H9 (cell line): Measurements from ENCODE around the gene SPINT1. TPM values are rescaled to one million over a fixed set of nuclear protein-coding genes. Genes with fewer than 3 reads are reported as not detected.

Experiments used
- DNase-seq: peaks from one replicate; pipeline ENCODE4 v3.0.0-alpha.2; 2017
- H2AFZ ChIP-seq: one replicate; pipeline ENCODE4 v1.6.1; 2013; ENCODE audit warnings: mild to moderate bottlenecking, low read length, control low read depth, moderate library complexity
- H2AK5ac ChIP-seq: 2 replicates; pipeline ENCODE4 v1.6.1; 2013; ENCODE audit warnings: low read length, control low read depth, mixed read lengths; ENCODE audit not compliant: insufficient read length
- H2BK120ac ChIP-seq: one replicate; pipeline ENCODE4 v1.6.1; 2013; ENCODE audit warnings: low read depth, mild to moderate bottlenecking, low read length, control low read depth, inconsistent platforms; ENCODE audit not compliant: poor library complexity, severe bottlenecking
- H2BK12ac ChIP-seq: 2 replicates; pipeline ENCODE4 v1.6.1; 2013; ENCODE audit warnings: low read length, control low read depth, mixed read lengths, low read depth; ENCODE audit not compliant: insufficient read length
- H2BK15ac ChIP-seq: 2 replicates; pipeline ENCODE4 v1.6.1; 2013; ENCODE audit warnings: low read depth, low read length, control low read depth
- H2BK20ac ChIP-seq: one replicate; pipeline ENCODE4 v1.6.1; 2013; ENCODE audit warnings: low read depth, mild to moderate bottlenecking, low read length, control low read depth, inconsistent platforms; ENCODE audit not compliant: poor library complexity, severe bottlenecking
- H2BK5ac ChIP-seq: 2 replicates; pipeline ENCODE4 v1.6.1; 2013; ENCODE audit warnings: low read length, control low read depth, mixed read lengths; ENCODE audit not compliant: insufficient read length
- H3K14ac ChIP-seq: 2 replicates; pipeline ENCODE4 v1.6.1; 2013; ENCODE audit warnings: low read length, control low read depth; ENCODE audit not compliant: insufficient read depth
- H3K18ac ChIP-seq: 2 replicates; pipeline ENCODE4 v1.6.1; 2013; ENCODE audit warnings: low read depth, mild to moderate bottlenecking, mixed read lengths, low read length, control low read depth; ENCODE audit not compliant: insufficient read length
- H3K23ac ChIP-seq: 2 replicates; pipeline ENCODE4 v1.6.1; 2013; ENCODE audit warnings: low read length, control low read depth, mixed read lengths, low read depth; ENCODE audit not compliant: insufficient read length
- H3K23me2 ChIP-seq: 2 replicates; pipeline ENCODE4 v1.6.1; 2013; ENCODE audit warnings: low read depth, mild to moderate bottlenecking, mixed read lengths, low read length, control low read depth; ENCODE audit not compliant: insufficient read length, poor library complexity, severe bottlenecking
- H3K27ac ChIP-seq: 2 replicates; pipeline ENCODE4 v1.5.1; 2013; ENCODE audit warnings: low read length, control low read depth, mixed read lengths, low read depth; ENCODE audit not compliant: insufficient read length
- H3K27me3 ChIP-seq: 2 replicates; pipeline ENCODE4 v1.6.1; 2013; ENCODE audit warnings: low read length, control low read depth, inconsistent platforms; ENCODE audit not compliant: insufficient read depth
- H3K4ac ChIP-seq: 2 replicates; pipeline ENCODE4 v1.6.1; 2013; ENCODE audit warnings: low read depth, mild to moderate bottlenecking, control low read depth, inconsistent platforms, low read length, moderate library complexity
- H3K4me1 ChIP-seq: 2 replicates; pipeline ENCODE4 v1.6.1; 2013; ENCODE audit warnings: low read length, control low read depth, inconsistent platforms; ENCODE audit not compliant: insufficient read depth
- H3K4me2 ChIP-seq: 2 replicates; pipeline ENCODE4 v1.6.1; 2013; ENCODE audit warnings: low read length, control low read depth, mixed read lengths; ENCODE audit not compliant: insufficient read length, insufficient read depth
- H3K56ac ChIP-seq: 2 replicates; pipeline ENCODE4 v1.6.1; 2013; ENCODE audit warnings: low read depth, mild to moderate bottlenecking, mixed read lengths, low read length, control low read depth; ENCODE audit not compliant: insufficient read length
- H3K79me1 ChIP-seq: 2 replicates; pipeline ENCODE4 v1.6.1; 2013; ENCODE audit warnings: low read depth, mild to moderate bottlenecking, moderate library complexity, low read length, control low read depth, inconsistent platforms; ENCODE audit not compliant: insufficient read depth, poor library complexity, severe bottlenecking
- H3K79me2 ChIP-seq: 2 replicates; pipeline ENCODE4 v1.6.1; 2013; ENCODE audit warnings: low read length, control low read depth, inconsistent platforms; ENCODE audit not compliant: insufficient read depth
- H3K9ac ChIP-seq: 2 replicates; pipeline ENCODE4 v1.6.1; 2013; ENCODE audit warnings: low read length, control low read depth, mixed read lengths; ENCODE audit not compliant: insufficient read length; ENCODE audit errors: extremely low read depth
- H3K9me3 ChIP-seq: one replicate; pipeline ENCODE4 v1.6.1; 2013; ENCODE audit warnings: low read depth, low read length, inconsistent platforms; ENCODE audit not compliant: control insufficient read depth
- H3T11ph ChIP-seq: one replicate; pipeline ENCODE4 v1.6.1; 2013; ENCODE audit warnings: mild to moderate bottlenecking, low read length, control low read depth, inconsistent platforms
- H4K20me1 ChIP-seq: one replicate; pipeline ENCODE4 v1.6.1; 2013; ENCODE audit not compliant: control insufficient read depth, insufficient read length, insufficient read depth
- H4K5ac ChIP-seq: 2 replicates; pipeline ENCODE4 v1.6.1; 2013; ENCODE audit warnings: low read depth, mild to moderate bottlenecking, mixed read lengths, low read length, control low read depth; ENCODE audit not compliant: insufficient read length
- H4K8ac ChIP-seq: replicated peaks from 2 replicates; pipeline ENCODE4 v1.6.1; 2013; ENCODE audit warnings: low read length, control low read depth, mixed read lengths, low read depth; ENCODE audit not compliant: insufficient read length
- H4K91ac ChIP-seq: 2 replicates; pipeline ENCODE4 v1.6.1; 2013; ENCODE audit warnings: low read depth, mild to moderate bottlenecking, moderate library complexity, mixed read lengths, low read length, control low read depth; ENCODE audit not compliant: insufficient read length
- H3K27ac Mint-ChIP-seq, 3 experiments: 2 replicates in 2 of 3; 3 replicates in 1 of 3; pipeline ENCODE4 v1.8.0; 2020 to 2021; ENCODE audit warnings: mixed read lengths in 3 of 3, mild to moderate bottlenecking in 1 of 3, moderate library complexity in 1 of 3
- H3K27me3 Mint-ChIP-seq: 2 replicates; pipeline ENCODE4 v1.8.0; 2021; ENCODE audit warnings: low read depth, mild to moderate bottlenecking, moderate library complexity, mixed read lengths
- H3K36me3 Mint-ChIP-seq, 3 experiments: 2 replicates in 2 of 3; 3 replicates in 1 of 3; pipeline ENCODE4 v1.8.0; 2020 to 2021; ENCODE audit warnings: low read depth in 3 of 3, mixed read lengths in 3 of 3; ENCODE audit not compliant: insufficient read depth in 1 of 3
- H3K4me1 Mint-ChIP-seq, 2 experiments: 2 replicates each; pipeline ENCODE4 v1.8.0; 2020; ENCODE audit warnings: mixed read lengths in 2 of 2
- H3K4me3 Mint-ChIP-seq, 2 experiments: 2 replicates in 1 of 2; 3 replicates in 1 of 2; pipeline ENCODE4 v1.8.0; 2020 to 2021; ENCODE audit warnings: mild to moderate bottlenecking in 2 of 2, mixed read lengths in 2 of 2, moderate library complexity in 1 of 2
- H3K9me3 Mint-ChIP-seq, 2 experiments: 2 replicates in 1 of 2; 3 replicates in 1 of 2; pipeline ENCODE4 v1.8.0; 2020; ENCODE audit warnings: mild to moderate bottlenecking in 2 of 2, mixed read lengths in 2 of 2, moderate library complexity in 1 of 2
- CTCF ChIP-seq: fragments of 200-600 bp; sonication (generic); conservative IDR thresholded peaks from 3 replicates; pipeline ENCODE4 v1.8.0; 2021; ENCODE audit warnings: antibody characterized with exemption, mild to moderate bottlenecking
- WGBS: extraction: QIAGEN DNeasy Blood & Tissue Kit; methylation state at CpG from one replicate; pipeline ENCODE4 v1.1.7; 2013; ENCODE audit warnings: missing lambda C conversion rate, low lambda C conversion rate, mixed read lengths; ENCODE audit not compliant: insufficient read length; ENCODE audit errors: extremely low coverage; 5-methylcytosine and 5-hydroxymethylcytosine counted together
- total RNA-seq: library from RNA; stranded (reverse); gene quantifications from 2 replicates; pipeline ENCODE4 v1.2.1, GENCODE V29; 2021

Gene SPINT1
- total RNA-seq, 1 experiment from 2014 or later = 130 TPM

GRCh38 chr15:40894681-40895448 is 51.0 kb downstream of the SPINT1 start:
- peaks cover 14 to 44% (median 40%) of the 10 kb centered on the region in 3 experiments; a peak in 6 of 7 replicates for H3K36me3 Mint-ChIP-seq
- peak; percentile 72 for TF ChIP-seq CTCF
- no peaks in the 10 kb centered on the region for H3K9me3 ChIP-seq

More at GRCh38 chr15:40894681-40895448, 51.0 kb downstream of the SPINT1 start:
- Histone ChIP-seq H3K27ac (no peak overlapping the region), H2BK120ac (no peak overlapping the region), H3K23me2 (peaks cover 11% of the 10 kb centered on the region), H3K18ac (peak overlapping the region; percentile 84), H3K9ac (peak overlapping the region; percentile 90), H2AK5ac (no peak overlapping the region), H4K5ac (peak overlapping the region; percentile 34), H3K14ac (peak overlapping the region; percentile 91), H3K4ac (no peak overlapping the region), H3K56ac (no peak overlapping the region), H3T11ph (no peak overlapping the region), H2BK15ac (no peak overlapping the region), H2BK5ac (no peak overlapping the region), H3K4me2 (peak overlapping the region; percentile 90), H4K91ac (no peak overlapping the region), H4K20me1 (no peaks in the 10 kb centered on the region), H2BK20ac (no peak overlapping the region), H3K4me1 (no peaks in the 10 kb centered on the region; the same call in 1 of the 2 replicates), H3K79me1 (peaks cover 2% of the 10 kb centered on the region), H4K8ac (no peak overlapping the region), H3K79me2 (peaks cover 7% of the 10 kb centered on the region), H3K27me3 (no peaks in the 10 kb centered on the region), H3K23ac (no peak overlapping the region), H2BK12ac (no peak overlapping the region), H2AFZ (no peak overlapping the region)
- peaks cover 23% of the 10 kb centered on the region for H3K27me3 Mint-ChIP-seq
- peaks cover 10 to 17% of the 10 kb centered on the region in 2 experiments for H3K4me1 Mint-ChIP-seq
- WGBS = no CpG with 5 or more reads among the region's 33 CpGs
- peak; percentile 81 for DNase-seq
- H3K9me3 Mint-ChIP-seq = no peaks in the 10 kb centered on the region; a peak in 1 of 5 replicates
- peak overlapping the region; percentile 92 to 97 for H3K4me3 Mint-ChIP-seq
- peak overlapping the region; percentile 98 to 99 (median 99) for H3K27ac Mint-ChIP-seq
